GM12875 (cell line): ENCODE data around the gene IFFO2.

Experiments
- H3K4me3 ChIP-seq: one replicate; pipeline ENCODE4 v1.5.1; 2011; ENCODE audit warnings: low read depth, low read length, control low read depth
- TF ChIP-seq, protein P1 (sequence below): IDR thresholded peaks from 2 replicates; pipeline ENCODE4 v1.5.1; 2011; ENCODE audit warnings: low read depth, mild to moderate bottlenecking, control low read depth, inconsistent platforms, low read length, moderate library complexity, borderline replicate concordance; ENCODE audit not compliant: insufficient read depth

The IFFO2 gene

DNA sequence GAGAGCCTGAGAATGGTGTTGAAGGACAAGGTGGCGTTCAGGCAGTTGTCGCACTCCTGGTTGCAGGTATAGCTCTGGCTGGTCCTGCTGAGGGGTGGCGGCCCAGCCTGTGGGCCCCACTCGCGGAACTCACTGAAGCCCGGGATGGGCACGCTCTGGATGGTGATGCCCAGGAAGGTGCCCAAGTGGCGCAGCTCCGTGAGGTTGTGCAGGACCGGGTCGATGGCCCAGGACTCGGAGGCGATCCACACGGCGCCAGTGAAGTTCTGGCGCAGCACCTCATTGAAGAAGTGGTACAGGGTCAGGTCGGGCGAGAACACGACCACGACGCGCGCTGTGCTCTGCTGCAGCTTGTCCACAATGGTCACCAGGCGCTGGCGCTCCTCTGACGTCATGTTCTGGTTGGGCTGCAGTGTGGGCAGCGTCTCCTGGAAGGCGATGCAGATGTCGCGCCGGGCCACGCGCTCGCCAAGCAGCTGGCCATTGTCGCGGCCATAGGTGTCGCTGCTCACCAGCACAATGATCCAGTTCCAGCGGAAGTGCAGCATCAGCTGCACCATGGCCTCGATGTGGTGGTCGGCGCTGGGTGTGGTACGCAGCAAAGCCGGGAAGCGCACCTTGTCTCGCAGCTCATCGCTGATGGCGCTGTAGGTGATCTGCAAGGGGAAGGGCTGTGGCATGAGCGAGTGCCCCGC lies 102.0 kb downstream of the IFFO2 start:
- TF ChIP-seq, protein P1, sequence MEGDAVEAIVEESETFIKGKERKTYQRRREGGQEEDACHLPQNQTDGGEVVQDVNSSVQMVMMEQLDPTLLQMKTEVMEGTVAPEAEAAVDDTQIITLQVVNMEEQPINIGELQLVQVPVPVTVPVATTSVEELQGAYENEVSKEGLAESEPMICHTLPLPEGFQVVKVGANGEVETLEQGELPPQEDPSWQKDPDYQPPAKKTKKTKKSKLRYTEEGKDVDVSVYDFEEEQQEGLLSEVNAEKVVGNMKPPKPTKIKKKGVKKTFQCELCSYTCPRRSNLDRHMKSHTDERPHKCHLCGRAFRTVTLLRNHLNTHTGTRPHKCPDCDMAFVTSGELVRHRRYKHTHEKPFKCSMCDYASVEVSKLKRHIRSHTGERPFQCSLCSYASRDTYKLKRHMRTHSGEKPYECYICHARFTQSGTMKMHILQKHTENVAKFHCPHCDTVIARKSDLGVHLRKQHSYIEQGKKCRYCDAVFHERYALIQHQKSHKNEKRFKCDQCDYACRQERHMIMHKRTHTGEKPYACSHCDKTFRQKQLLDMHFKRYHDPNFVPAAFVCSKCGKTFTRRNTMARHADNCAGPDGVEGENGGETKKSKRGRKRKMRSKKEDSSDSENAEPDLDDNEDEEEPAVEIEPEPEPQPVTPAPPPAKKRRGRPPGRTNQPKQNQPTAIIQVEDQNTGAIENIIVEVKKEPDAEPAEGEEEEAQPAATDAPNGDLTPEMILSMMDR, result no peak
- H3K4me3 ChIP-seq, result no peak overlapping the region
